Astrocyte (in vitro differentiated cells and primary cell): ENCODE measurements around the gene VAV2.

ENCODE experiments used
- CTCF ChIP-seq: IDR thresholded peaks from 2 replicates; pipeline ENCODE4 v1.5.1; 2011; ENCODE audit warnings: low read depth, mild to moderate bottlenecking, inconsistent platforms, low read length, moderate library complexity; ENCODE audit not compliant: insufficient read depth
- EZH2 ChIP-seq: IDR thresholded peaks from 2 replicates; pipeline ENCODE4 v1.6.1; 2012; ENCODE audit warnings: mild to moderate bottlenecking, low read length, inconsistent platforms; ENCODE audit not compliant: insufficient read depth

DNA sequence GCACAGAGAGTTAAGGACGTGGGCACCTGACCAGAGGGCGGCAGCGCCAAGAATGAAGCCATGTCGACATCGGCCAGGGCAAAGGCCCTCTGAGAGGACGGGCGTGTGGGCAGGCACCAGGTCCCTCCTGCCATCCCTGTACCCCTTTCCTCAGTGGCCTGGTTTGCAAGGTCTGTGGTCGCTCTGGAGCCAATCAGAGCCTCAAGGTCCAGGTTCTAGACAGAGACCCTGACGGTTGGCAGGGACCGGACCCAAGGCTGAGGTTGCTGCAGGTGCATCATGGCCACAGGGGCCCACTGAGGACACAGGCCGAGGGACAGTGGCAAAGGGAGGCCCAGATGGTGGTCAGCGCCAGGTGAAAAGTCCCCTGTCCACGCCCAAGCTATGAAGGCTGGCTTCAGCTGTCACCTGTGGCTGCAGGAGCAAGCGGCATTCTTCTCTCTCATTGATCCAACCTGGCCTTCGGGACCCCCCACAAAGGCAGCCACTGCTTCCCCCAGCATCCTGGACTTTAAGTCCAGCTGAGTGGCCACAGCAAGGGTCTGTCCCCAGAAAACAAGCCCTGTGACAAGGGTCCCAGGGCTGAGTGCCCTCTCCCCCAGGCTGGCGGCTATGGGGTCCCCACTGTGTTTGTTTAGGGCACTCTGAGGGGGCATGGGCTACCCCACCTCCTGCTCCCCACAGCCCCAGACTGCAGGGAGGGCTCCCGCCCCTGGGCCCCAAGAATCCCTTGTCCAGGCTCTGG lies 48.9 kb downstream of the VAV2 start:
- TF ChIP-seq CTCF, result no peak
- TF ChIP-seq EZH2, result no peak
